ENCODE results near the gene SLX4.

The SLX4 gene

GRCh38 chr16:3594316-3595109 is 16.9 kb downstream of the SLX4 start:
- no peaks in the 10 kb centered on the region for H3K27me3 Mint-ChIP-seq (ENCODE audit: low read depth)

GRCh38 chr16:3592559-3592958 is 18.8 kb downstream of the SLX4 start:
- no peak overlapping the region for H3K27ac Mint-ChIP-seq
- no peak for TF ChIP-seq CTCF (IDR thresholded peaks at IDR 0.05; ENCODE audit: unreplicated experiment in 3 of 3)
- no peak overlapping the region for H3K4me3 Mint-ChIP-seq
- no peaks in the 10 kb centered on the region for H3K9me3 Mint-ChIP-seq
- H3K4me1 Mint-ChIP-seq, result no peaks in the 10 kb centered on the region
- peaks cover 36% of the 10 kb centered on the region for H3K36me3 Mint-ChIP-seq (ENCODE audit: low read depth)
- H3K27me3 Mint-ChIP-seq (ENCODE audit: low read depth), result no peaks in the 10 kb centered on the region

More at GRCh38 chr16:3594316-3595109, 16.9 kb downstream of the SLX4 start:
- no peak for TF ChIP-seq CTCF (IDR thresholded peaks at IDR 0.05; ENCODE audit: unreplicated experiment in 3 of 3)
- Mint-ChIP-seq H3K4me3 (no peak overlapping the region), H3K4me1 (no peaks in the 10 kb centered on the region), H3K9me3 (no peaks in the 10 kb centered on the region), H3K36me3 (ENCODE audit: low read depth) (peaks cover 46% of the 10 kb centered on the region), H3K27ac (no peak overlapping the region)

- H3K27ac Mint-ChIP-seq, result no peak overlapping the region
- no peaks in the 10 kb centered on the region for H3K9me3 Mint-ChIP-seq
- no peak for TF ChIP-seq CTCF (IDR thresholded peaks at IDR 0.05; ENCODE audit: unreplicated experiment in 3 of 3)
- no peaks in the 10 kb centered on the region for H3K4me1 Mint-ChIP-seq
- no peak overlapping the region for H3K4me3 Mint-ChIP-seq
- peaks cover 32% of the 10 kb centered on the region for H3K36me3 Mint-ChIP-seq (ENCODE audit: low read depth)
- H3K27me3 Mint-ChIP-seq (ENCODE audit: low read depth), result no peaks in the 10 kb centered on the region
Measured at GRCh38 chr16:3591991-3592390, 19.4 kb downstream of the SLX4 start.

GRCh38 chr16:3591436-3591803 is 20.0 kb downstream of the SLX4 start:
- Mint-ChIP-seq H3K36me3 (ENCODE audit: low read depth) (peaks cover 36% of the 10 kb centered on the region), H3K9me3 (no peaks in the 10 kb centered on the region), H3K27ac (no peak overlapping the region), H3K27me3 (ENCODE audit: low read depth) (no peaks in the 10 kb centered on the region), H3K4me1 (no peaks in the 10 kb centered on the region), H3K4me3 (no peak overlapping the region)
- no peak for TF ChIP-seq CTCF (IDR thresholded peaks at IDR 0.05; ENCODE audit: unreplicated experiment in 3 of 3)

DNA sequence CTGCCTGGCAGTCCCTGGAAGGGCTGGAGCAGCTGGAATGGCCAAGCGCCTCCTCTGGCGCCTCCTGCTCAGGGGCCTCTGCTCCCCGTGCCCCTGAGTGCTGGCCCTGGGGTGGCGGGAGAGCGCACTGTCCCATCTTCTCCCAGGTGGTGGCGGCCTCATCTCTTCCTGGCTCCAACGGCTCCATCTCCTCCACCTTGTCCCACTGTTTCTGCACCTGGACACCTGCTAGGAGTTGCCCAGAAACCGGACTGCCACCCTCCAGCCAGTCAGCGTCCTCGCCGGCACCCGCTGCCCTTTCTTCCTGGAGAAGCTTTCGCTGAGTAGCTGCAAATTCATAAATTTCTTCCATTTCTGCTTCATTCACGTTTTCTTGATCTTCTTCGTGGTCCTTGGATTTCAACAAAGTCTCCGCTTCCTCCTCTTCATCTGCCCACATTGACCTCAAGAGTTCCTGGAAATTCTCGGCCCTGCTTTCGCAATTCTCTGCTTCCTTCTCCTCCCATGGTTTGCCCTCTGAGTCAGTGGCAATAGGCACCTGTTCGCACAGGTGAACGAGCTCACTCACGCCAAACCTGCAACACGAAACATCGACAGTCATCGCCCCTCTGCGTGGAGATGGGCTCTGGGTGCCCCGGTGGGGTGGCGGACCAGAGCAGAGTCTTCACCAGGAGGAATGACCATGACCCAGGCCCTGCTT is 20.5 kb downstream of the SLX4 start:
- no peaks in the 10 kb centered on the region for H3K9me3 Mint-ChIP-seq
- H3K27ac Mint-ChIP-seq, result no peak overlapping the region
- H3K4me1 Mint-ChIP-seq, result no peaks in the 10 kb centered on the region
- no peak overlapping the region for H3K4me3 Mint-ChIP-seq
- TF ChIP-seq CTCF (IDR thresholded peaks at IDR 0.05; ENCODE audit: unreplicated experiment in 3 of 3), result no peak
- peaks cover 38% of the 10 kb centered on the region for H3K36me3 Mint-ChIP-seq (ENCODE audit: low read depth)
- H3K27me3 Mint-ChIP-seq (ENCODE audit: low read depth), result no peaks in the 10 kb centered on the region

Data from nephron (organoid).